ENCODE data around the gene KLRK1.
A peak's percentile ranks its signal among the peaks of the same experiment; 100 is the strongest.
"Not testable (repeated sequence)": the region's sequence is repeated elsewhere in the genome, so short reads cannot be mapped to it uniquely, and the experiment has no call there.

Gene KLRK1

DNA sequence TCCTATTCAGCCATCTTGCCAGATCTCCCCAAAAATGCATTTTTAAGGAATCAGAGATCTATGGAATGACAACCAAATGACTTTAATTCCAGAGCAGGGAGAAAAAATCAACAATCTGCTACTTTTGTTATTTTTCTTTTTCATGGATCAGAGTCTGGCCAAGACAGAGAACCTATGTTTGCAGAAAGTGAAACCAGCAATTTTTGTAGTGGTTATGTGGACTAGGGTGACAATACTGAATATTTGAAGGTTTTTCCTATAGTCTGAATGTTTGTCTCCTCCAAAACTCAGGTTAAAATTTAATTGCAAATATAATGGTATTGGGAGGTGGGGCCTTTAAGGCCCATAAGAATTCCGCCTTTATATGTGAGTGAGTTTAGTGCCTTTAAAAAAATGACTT, 30.9 kb downstream of the KLRK1 start:
- DNase-seq (ENCODE audit: low read depth, low spot score): no peak
- in situ Hi-C loops (cut with HindIII; ENCODE audit: low sequenced_read_pairs): no loop called here

DNA sequence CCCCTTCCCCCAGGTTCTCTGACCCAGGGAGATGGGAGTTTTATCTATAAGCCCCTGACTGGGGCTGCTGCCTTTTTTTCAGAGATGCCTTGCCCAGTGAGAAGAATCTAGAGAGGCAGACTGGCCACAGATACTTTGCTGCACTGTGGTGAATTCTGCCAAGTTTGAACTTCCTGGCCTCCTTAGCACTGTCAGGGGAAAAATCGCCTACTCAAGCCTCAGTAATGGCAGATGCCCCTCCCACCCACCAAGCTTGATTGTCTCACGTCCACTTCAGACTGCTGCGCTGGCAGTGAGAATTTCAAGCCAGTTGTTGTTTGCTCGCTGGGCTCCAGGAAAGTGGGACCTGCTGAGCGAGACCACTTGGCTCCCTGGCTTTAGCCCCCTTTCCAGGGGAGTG, 31.7 kb downstream of the KLRK1 start:
- DNase-seq (ENCODE audit: low read depth, low spot score): no peak
- TF ChIP-seq, protein P1, sequence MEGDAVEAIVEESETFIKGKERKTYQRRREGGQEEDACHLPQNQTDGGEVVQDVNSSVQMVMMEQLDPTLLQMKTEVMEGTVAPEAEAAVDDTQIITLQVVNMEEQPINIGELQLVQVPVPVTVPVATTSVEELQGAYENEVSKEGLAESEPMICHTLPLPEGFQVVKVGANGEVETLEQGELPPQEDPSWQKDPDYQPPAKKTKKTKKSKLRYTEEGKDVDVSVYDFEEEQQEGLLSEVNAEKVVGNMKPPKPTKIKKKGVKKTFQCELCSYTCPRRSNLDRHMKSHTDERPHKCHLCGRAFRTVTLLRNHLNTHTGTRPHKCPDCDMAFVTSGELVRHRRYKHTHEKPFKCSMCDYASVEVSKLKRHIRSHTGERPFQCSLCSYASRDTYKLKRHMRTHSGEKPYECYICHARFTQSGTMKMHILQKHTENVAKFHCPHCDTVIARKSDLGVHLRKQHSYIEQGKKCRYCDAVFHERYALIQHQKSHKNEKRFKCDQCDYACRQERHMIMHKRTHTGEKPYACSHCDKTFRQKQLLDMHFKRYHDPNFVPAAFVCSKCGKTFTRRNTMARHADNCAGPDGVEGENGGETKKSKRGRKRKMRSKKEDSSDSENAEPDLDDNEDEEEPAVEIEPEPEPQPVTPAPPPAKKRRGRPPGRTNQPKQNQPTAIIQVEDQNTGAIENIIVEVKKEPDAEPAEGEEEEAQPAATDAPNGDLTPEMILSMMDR (IDR thresholded peaks at IDR 0.05; ENCODE audit: low read depth, low read length): no peak
- in situ Hi-C loops (cut with HindIII; ENCODE audit: low sequenced_read_pairs): no loop called here

More for the DNA sequence above, 30.9 kb downstream of the KLRK1 start:
- H3K4me3 ChIP-seq (ENCODE audit: low read depth, low read length): no peak overlapping the region
- TF ChIP-seq, protein P1 (IDR thresholded peaks at IDR 0.05; ENCODE audit: low read depth, low read length): no peak

DNA sequence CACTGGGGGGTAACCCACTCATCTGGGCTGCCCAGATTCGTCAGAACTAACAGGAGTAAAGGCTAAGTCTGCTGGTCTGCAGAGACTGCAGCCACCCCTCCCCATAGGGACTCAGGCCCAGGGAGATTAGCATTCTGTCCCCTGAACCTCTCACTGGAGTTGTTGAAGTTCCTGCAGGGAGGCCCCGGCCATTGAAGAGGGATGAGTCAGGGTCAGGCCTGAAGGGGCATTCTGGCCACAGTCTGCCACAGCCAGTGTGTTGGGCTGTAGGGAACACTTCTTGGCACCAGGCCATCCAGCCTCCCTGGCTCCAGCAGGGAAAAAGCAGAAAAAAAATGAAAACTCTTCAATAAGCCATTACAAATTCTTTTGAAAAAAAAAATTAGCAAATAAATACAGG, 35.3 kb downstream of the KLRK1 start:
- in situ Hi-C loops (cut with HindIII; ENCODE audit: low sequenced_read_pairs): no loop called here
- H3K4me3 ChIP-seq (ENCODE audit: low read depth, low read length): no peak overlapping the region
- peak; percentile 55 for DNase-seq (ENCODE audit: low read depth, low spot score)
- TF ChIP-seq, protein P1 (IDR thresholded peaks at IDR 0.05; ENCODE audit: low read depth, low read length): no peak

More for the DNA sequence above, 31.7 kb downstream of the KLRK1 start:
- H3K4me3 ChIP-seq (ENCODE audit: low read depth, low read length): no peak overlapping the region

DNA sequence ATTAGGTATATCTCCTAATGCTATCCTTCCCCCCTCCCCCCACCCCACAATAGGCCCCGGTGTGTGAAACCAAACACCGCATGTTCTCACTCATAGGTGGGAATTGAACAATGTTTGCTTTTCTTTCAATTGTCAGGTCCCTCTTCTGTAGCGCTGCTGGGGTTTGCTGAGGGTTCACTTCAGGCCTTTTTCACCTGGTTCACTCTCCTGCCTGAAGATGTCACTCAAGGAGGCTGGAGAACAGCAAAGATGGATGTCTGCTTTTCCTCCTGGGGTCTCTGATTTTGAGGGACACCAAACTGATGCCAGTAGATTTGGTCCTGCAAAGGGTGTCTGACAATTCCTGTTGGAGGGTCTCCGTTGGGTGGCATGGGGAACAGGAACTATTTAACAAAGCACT, 35.8 kb downstream of the KLRK1 start:
- DNase-seq (ENCODE audit: low read depth, low spot score): no peak
- in situ Hi-C loops (cut with HindIII; ENCODE audit: low sequenced_read_pairs): no loop called here
- TF ChIP-seq, protein P1 (IDR thresholded peaks at IDR 0.05; ENCODE audit: low read depth, low read length): no peak
- H3K4me3 ChIP-seq (ENCODE audit: low read depth, low read length): no peak overlapping the region

DNA sequence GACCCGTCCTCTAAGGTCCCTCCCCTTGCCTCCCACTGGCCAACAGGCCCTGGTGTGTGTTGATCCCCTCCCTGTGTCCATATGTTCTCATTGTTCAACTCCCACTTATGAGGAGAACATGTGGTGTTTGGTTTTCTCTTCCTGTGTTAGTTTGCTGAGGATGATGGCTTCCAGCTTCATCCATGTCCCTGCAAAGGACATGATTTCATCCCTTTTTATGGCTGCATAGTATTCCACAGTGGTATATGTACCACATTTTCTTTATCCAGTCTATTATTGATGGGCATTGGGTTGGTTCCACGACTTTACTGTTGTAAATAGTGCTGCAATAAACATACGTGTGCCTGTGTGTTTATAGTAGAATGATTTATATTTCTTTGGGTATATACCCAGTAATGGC, 38.4 kb downstream of the KLRK1 start:
- in situ Hi-C loops (cut with HindIII; ENCODE audit: low sequenced_read_pairs); H3K4me3 ChIP-seq (ENCODE audit: low read depth, low read length); DNase-seq (ENCODE audit: low read depth, low spot score): not testable (repeated sequence)

DNA sequence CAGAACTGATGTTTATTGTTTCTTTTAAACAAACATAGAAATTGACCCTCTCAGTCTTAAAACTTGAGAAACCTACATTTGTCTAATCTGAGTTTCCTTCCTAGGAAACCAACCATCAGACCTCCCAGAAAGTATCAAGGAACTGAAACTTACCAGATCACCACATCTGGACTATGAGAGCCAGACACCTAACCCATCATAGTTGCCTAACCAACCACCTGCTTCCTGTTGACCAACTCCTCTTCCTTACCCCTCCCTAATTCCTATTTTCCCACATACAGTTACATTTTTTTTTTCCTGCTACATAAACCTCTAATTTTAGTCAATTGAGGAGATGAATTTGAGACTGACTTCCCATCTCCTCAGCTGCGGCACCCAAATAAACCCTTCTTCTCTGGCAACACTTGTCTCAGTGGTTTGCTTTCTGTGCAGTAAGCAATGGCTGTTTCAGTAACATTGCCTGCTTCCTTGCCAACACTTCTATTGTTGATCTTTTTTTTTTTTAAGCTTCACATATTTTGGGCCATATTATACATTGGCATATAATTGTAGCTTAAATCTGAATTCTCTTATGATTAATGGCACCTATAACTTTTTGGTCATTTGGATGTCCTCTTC, 47.8 kb downstream of the KLRK1 start:
- no peak overlapping the region for H3K4me3 ChIP-seq (ENCODE audit: low read depth, low read length)
- TF ChIP-seq, protein P1 (IDR thresholded peaks at IDR 0.05; ENCODE audit: low read depth, low read length): no peak
- in situ Hi-C loops (cut with HindIII; ENCODE audit: low sequenced_read_pairs): no loop called here

DNA sequence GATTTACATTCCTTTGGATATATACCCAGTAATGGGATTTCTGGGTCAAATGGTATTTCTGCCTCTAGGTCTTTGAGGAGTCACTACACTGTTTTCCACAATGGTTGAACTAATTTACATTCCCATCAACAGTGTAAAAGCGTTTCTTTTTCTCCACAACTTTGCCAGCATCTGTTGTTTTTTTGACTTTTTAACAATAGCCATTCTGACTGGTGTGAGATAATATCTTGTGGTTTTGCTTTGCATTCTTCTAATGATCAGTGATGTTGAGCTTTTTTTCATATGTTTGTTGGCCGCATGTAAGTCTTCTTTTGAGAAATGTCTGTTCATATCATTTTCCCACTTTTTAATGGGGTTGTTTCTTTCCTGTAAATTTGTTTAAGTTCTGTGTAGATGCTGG, 48.9 kb downstream of the KLRK1 start:
- in situ Hi-C loops (cut with HindIII; ENCODE audit: low sequenced_read_pairs); DNase-seq (ENCODE audit: low read depth, low spot score); H3K4me3 ChIP-seq (ENCODE audit: low read depth, low read length): not testable (repeated sequence)

More for the DNA sequence above, 47.8 kb downstream of the KLRK1 start:
- DNase-seq (ENCODE audit: low read depth, low spot score): no peak
